Esophagus mucosa (tissue), 1 donor: ENCODE measurements around the gene MRPL38. TPM values are rescaled to one million over a fixed set of nuclear protein-coding genes. Genes with fewer than 3 reads are reported as not detected.

Source experiments
- ATAC-seq: fragments of 200-7000 bp; cut with Tn5 transposase; one replicate; pipeline ENCODE4 v1.9.1; 2020
- total RNA-seq: library from RNA; stranded (reverse); gene quantifications from one replicate; pipeline ENCODE4 v1.2.4, GENCODE V29; 2023
- donor health status: DM: yes; HTN: yes; CAD: no.

The MRPL38 gene
- total RNA-seq = 81.8 TPM

DNA sequence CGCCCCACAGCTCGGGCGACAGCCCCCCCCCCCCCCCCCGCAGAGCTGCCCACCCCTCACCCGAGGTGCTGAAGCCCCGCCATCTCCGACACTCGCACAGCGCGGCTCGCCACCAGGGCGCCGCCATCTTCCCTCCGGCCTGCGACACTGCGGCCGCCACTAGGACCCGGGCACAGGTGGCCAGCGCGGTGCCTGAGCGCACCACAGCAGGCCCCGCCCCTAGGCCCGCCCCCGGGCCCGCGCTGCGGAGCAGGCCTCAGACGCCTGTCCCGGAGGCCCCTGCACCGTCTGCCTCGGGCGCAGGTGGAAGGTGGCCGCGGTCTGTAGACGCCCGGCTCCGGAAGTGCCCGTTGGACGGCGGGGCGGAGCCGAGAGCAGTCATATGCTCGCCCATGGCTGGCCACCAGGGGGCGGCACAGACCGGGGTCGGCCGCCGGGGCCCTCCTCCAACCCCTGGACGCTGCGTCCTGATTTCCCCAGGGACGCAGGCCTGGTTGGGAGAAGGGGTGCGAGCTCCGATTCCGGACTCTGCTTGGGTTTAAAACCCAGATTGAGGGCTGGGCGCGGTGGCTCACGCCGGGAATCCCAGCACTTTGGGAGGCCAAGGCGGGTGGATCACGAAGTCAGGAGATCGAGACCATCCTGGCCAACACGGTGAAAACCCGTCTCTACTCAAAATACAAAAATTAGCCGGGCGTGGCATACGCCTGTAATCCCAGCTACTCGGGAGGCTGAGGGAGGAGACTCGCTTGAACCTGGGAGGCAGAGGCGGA lies at the start of gene MRPL38:
Gene MRPL38, minus strand, starts transcription at position 136 of the 773 bp plus-strand sequence. Its CDS starts 9 bp downstream, at position 127.
- peak; percentile 95 for ATAC-seq

DNA sequence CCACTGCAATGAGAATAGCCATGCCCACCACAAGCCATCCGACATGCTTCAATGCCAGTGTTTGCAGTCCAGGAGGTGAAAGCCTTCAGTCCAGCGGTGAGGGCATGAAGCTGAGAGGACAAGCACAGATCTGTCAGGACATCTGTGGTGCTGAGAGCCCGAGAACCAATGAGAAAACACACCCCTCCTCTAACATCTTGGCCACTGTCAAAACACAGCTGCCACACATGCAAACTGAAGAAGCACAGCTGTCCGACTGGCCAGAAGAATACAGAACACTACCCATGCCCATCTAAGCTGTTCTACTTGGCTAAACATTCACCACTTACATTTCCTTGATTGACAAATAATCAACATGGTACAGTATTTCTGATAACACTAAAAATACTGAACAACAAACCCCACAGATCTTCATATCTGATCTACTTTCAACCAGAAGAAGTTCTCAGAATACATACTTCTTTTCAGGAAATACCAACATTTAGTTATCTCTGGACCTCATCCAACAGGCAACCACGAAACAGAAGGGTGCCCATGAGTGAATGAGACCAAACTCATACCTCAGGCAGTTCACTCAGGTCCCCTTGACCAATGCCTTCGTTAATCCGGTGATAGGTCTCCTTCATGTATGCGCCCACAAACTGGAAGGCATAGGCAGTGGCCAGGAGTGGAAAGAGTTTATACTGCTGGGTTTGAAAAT lies 46.3 kb upstream of the MRPL38 start:
- no peak for ATAC-seq

DNA sequence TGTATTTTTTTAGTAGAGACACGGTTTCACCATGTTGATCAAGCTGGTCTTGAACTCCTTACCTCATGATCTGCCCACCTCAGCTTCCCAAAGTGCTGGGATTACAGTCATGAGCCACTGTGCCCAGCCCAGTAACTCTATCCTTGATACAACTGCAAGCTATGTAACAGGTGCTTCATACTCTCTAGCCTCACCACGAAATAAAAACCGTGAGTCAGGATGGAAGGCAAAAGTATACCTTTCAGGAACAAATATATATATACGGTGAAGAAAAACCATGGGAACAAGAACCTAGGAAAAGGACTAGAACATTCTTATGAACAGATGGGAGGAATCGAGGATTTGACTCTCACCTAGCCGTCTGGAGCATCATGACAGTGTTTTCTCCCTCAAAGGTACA lies 45.7 kb upstream of the MRPL38 start:
- no peak for ATAC-seq

DNA sequence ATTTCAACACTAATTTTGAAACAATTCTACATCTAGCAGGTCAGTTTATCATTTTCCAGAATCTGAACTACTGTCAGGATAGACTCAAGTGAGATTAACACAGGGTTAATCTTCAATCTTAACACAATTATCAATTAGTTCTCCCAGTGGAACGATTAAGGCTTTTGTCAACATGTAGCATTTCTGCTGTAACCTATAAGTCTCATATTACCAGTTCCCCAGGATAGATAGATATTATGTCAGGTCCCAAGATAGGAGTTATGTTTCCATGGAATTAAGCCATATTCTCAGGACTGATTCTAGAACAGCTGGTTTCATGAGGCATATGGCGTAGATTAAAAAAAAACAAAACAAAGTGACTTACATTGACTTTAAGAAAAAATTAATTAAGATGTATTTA lies 40.5 kb upstream of the MRPL38 start:
- ATAC-seq = no peak

DNA sequence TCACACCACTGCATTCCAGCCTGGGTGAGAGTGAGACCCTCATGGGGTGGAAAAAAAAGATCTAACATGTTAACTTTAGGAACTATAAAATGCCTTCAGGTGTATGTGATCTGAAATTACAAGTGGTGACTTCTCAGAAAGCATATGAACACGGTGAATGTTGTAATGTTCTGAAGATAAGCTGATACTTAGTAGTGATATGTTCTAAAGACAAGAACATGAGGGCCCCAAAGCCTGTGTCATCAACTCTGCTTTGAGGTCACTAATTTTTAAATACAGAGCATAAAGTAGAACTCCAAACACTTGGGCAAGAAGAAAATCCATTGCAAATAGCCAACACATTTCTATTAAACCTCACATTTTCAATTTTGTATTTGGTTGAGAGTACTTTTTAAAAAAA lies 38.8 kb upstream of the MRPL38 start:
- ATAC-seq = no peak

DNA sequence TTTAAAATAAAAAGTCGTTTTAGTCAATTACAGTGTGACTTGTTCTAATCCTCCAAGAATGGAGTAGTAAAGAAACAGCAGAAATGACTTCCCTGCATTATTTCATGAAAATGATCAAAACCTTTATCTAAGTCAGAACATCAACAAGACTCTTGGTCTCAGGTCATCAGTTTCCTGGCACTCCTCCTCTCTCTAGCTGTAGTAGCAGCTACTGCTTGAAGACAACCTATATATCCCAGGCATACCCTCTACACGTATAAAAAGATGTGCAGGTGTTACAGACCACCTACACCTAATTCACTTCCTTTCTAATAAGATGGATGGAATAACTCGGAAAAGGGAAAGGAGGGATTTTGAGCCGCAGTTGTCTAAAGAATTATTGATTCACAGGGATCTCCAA lies 37.8 kb upstream of the MRPL38 start:
- ATAC-seq = no peak

DNA sequence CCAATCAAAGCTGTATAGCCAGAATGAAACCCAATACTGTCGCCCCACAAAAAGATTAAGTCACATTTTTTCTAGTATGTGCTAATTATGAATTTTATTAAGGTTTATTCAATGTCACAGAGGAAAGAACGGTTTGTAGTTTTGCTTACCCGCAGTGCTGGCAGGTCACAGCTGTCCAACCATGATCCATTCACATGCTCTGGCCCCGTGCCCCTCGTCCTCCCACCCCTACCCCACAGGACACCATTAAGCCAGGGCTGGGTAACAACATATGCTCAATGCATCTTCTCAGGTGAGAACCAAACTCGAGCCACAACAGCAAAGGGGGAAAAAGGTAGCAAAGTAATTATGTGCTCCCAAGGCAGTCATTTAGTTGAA lies 36.7 kb upstream of the MRPL38 start:
- ATAC-seq = no peak

DNA sequence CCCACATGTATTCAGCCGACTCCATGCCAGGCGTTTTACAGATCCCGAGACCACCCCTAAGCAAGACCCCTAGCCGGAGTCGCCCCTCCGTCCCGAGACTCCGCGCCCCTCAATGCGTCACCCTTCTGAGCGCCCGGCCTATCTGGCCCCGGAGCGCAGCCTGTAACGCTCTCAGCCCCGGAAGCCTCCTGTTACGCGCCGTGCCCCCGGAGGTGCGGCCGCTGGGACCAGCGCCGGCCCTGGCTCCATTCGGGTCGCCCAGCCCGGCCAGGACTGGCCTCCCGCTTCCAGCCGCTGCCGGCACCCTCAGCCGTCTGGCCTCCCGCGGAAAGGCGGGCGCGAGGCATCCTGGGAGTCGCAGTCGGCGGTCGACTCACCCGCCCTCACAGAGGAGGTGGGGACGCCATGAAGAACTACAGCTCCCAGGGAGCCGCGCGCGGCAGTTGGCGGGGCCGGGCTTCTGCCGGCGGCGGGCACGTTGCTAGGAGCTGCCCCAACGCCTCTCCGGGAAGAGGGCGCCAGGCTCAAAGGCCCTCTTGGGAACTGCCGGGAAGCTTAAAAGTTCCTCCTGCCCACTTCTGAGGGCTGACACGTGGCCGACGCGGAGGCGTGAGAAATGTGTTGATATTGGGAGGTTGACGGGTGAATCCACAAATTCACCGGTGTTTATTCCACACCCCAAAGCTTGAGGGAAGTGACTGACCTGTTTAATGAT lies 36.2 kb upstream of the MRPL38 start, which contains the start of gene FBF1:
Gene FBF1, minus strand, starts transcription at position 316 of the 715 bp plus-strand sequence. CDS start 2,893 bp downstream, outside the sequence.
- peak; percentile 97 for ATAC-seq

DNA sequence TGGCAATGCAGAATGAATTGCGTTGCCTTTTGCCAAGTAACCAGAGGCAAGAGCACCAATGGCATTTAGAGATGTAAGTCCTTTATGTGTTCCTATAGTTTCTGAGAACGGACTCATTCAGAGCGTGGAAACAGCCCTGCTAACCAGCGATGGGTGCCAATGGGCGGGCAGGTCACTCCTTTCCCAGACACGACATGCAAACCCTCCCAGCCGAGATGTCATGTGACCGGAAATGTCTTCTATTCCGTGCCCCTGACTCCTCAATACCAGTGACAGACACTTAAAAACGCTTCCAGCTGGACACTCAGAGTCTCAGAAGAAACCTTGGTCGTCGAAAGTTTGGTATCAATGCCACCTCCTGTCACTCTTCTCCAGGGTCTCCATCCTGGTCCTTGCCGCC lies 33.0 kb upstream of the MRPL38 start:
- ATAC-seq = no peak

DNA sequence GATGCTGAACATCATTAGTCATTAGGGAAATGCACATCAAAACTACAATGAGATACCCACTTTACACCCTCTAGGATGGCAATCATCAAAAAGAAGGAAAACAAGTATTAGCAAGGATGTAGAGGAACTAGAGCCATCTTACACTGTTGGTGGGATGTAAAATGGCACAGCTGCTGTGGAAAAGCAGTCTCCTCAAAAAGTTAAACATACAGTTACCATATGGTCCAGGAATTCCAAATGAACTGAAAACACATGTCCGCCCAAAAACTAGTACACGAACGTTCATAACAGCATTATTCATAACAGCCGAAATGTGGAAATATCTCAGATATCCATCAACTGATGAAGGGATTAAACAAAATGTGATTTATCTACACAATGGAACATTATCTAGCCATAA lies 29.1 kb upstream of the MRPL38 start:
- ATAC-seq = no peak

DNA sequence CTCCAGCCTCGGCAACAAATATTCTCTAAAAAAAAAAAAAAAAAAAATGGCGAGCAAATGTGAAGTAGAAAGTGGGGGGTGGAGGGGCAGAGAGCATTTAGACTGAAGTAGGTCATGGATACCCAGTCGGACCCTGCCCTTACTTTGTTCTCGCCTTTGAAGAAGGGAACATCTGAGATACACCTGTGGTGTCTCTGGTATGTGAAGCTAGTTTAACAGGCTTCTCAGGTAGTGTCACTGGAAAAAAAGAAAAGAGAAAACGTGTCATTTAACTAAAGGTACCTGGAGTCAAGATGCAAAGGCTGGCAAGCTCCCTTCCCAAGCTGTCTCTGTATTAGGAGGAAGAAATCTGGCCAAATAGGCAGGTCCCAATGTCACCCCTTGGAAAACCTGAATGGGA lies 28.2 kb upstream of the MRPL38 start:
- peak; percentile 61 for ATAC-seq

DNA sequence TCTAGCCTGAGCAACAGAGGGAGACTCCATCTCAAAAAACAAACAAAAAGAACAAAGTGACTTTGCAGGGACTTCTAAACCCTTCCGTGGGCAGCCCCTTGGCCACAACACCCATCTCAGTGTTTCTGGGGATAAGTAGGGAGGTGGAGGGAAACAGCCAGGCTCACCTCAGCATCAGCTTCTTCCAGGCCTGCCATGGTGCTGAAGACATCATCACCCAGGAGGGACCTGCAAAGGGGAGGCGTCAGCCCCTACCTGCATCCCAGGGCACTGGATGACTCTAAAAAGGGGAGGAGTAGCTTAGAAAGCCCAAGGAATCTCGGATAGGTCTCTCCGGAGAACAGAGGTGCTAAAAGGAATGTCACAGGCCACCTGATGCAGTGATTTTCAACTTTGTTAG lies 26.4 kb upstream of the MRPL38 start:
- ATAC-seq = no peak

DNA sequence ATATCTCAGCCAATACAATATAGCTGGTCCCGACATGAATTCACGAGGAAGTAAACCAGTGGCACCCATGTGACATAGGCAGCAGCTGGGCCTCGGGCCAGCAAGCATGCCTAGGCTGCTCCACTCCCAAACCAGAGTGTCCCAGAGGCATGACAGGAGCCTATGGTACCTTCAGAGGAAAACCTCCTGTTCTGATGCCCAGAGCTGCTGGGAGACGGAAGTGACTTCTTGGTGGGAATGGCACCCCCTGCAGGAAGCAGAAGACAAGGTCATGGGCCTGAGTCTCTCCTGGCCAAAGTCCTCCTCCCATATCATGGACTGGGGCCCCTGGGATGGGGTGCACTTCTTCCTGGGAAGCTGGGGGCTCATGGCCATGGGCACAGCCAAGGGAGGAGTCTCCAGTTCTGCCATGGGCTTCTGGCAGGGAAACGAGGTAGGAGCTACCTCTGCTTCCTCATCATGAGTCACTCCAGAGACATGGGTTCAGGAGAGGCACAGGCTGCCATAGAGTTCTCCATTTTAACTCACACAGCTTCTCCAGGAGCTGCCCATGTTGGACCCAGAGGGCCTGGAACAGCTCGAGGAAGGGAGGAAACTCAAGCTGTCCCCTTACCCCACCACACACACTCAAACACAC lies 22.7 kb upstream of the MRPL38 start:
- peak; percentile 93 for ATAC-seq

DNA sequence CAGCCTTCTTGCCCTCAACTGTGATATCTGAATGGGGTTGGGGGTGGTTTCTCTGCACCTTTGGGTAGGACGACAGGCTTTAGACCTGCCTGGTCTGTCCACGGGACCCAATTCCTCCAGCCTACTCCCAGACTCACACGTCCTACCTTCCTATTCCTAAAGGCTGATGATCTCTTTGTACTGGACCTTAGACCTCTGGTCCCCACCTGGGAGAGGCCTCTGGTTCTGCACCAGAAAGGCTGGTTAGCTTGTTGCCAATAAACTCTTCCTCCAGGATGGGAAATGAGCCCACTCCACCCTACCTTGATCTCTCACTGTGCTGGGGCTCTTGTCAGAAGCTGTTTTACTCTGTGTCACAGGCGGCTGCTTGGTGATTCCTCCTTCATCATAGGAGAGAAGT lies 21.8 kb upstream of the MRPL38 start:
- ATAC-seq = no peak

DNA sequence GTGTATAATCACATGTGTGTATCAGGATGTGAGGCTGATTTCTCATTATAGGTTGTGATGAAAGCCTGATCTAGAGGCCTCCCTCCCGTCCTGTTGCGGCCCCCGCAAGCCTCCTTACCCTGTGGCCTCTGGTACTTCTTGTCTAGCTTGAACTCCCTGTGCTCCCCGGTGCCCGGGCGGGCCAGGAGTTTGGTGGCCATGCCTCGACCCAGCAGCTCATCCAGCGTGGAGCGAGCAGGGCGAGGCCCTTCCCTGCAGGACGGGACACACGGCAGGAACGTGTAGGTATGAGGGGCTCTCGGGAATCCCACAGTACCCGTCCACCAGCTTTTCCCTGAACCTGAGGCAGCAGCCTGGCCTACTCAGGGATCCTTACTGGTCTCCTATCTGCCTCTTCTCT lies 21.2 kb upstream of the MRPL38 start:
- ATAC-seq = no peak

DNA sequence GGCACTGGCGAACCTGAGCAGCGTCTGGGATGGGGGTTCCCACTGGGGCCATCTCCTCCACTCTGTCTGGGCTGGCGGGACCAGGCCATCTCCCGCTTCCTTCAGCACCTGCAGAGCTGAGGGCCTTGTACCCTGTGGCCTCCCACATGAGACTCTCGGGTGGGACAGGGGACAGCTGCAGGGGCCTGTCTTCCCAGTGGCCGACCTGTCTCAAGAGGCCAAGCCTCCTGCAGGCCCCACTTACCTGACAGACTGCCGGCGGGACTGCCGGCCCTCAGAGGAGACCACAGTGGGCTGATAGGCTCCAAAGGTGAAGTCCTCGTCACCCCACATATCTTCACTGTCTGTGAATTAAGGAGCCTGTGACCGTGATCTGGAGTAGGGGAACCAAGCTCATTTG lies 20.4 kb upstream of the MRPL38 start:
- no peak for ATAC-seq

DNA sequence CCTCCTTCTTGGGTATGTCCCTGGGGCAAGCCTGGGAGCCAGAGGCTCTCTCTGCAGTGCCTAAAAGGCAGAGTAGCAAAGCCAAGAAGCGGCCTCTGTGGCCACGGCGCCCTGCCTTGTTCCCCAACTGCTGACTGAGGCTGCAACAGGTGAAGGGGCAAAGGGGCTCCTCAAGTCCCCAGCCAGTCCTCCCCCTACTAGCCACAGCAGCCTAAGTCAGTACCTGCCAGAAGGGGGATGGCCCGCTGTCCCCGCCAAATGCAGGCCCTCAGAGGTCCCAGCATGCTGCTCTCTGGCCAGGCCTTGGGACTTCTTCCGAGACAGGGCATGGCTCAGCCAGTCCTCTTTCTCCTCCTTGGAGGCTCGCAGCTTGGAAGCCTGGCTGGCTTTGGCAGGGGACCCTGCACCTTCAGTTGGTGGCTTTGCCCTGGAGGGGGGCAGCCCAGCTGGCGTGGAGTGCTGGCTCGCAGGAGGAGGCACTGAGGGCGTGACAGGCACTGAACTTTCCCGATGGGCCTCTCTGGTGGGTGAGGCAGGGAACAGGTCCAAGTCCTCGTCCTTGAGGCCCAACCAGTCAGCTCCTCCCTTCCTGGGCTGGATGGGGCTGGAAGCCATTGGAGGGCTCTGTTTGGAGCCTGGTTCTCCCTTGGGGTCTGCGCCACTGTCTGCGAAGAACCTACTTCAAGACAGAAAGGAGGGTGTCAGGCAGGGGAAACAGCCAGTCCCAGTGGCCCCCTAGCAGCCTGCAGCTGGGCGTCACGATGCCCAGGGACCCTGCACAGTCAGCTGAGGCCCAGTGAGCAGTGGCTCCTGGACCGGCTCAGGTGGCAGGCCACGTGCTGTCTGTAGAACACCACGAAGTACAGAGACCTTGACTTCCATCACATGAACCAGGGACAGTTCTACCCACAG lies 18.5 kb upstream of the MRPL38 start:
- ATAC-seq = no peak

DNA sequence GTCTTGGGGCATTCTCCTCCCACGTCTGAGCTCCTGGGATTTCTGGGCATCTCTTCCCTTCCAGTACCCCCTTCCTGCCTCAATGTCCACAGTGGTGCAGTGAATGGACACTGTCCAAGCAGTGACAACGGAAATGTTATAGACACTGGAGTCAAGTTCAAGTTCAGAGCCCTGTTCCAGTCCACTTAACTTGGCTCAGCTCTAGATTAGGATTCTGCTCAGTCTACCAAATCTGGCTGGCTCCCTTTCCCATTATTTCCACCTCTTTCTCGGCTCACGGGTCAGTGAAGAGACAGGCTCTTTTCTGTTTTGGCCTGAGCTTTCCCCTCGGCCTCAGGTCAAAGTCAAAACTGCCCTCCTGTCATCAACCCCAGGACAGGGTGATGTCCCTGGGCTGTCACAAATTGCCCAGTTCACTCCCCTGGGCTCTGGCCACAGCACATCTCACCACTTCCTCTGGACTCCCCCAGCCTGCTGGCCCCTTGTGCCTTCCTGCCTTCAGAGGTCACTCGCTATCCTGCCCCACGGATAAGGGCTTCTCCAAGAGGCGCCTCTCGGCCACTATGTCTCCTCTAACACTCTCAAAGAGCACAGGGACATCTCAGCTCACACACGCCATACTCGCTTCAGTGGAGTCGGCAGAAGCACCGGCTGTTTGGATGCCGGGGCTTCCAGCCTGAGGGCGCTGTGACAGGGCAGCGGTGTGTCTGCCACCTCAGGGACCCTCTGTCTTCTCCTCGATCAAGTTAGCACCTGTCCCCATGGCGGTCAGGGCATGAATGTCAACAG lies 17.7 kb upstream of the MRPL38 start:
- no peak for ATAC-seq

DNA sequence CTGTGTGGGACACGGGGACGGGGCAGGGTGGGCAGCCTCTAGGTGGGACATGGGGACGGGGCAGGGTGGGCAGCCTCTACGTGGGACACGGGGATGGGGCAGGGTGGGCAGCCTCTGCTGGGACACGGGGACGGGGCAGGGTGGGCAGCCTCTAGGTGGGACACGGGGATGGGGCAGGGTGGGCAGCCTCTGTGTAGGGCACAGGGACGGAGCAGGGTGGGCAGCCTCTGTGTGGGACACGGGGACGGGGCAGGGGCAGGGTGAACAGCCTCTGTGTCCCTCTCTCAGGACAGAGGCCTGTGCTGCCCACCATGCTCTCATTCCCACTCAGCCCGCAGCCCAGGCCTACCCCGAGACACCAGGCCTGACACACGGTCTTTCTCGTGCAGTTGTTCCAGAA lies 16.9 kb upstream of the MRPL38 start:
- ATAC-seq = no peak

DNA sequence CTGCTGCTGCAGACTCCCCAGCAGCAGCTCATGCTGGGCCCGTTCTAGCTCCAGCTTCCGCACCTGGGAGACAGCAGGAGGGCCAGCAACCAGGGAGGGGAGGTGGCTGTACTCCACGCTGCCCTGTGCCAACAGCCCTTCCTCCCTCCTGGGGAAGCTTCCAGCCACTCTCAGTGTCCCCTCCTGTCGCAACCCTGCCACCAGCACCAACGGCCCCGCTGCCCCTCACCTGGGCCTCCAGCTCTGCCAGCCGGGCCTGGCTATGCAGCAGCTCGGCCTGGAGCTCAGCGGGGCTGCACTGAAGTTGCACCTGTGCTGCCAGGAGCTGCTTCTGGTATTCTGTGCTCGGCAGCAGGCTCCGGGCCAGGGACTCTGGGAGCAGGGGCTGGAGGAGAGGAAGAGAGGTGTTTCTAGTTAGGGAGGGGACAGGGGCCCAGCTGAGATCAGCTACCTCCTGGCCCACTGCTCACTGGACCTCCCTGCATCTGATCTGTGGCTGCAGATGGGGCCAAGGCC lies 15.4 kb upstream of the MRPL38 start:
- no peak for ATAC-seq

DNA sequence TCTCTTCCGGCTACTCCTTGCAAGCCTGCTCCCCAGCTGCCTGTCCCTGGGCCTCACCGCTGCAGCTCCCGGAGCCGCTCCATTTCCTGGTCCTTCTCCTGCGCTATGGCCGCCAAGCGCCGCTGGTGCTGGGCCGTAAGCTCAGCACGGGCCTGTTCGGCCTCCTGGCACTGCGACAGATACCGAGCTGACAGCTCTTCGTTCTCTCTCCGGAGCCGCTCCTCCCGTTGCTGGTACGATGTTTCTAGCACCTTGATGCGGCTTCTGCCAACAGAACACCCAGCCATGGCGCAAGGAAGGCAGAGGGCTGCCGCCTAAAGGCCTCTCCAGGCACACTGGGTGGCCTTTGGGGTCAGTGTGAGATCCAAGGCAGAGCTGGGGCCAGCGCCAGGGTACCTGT lies 14.9 kb upstream of the MRPL38 start:
- no peak for ATAC-seq
